ENCODE results near the gene KCNJ2.

DNA sequence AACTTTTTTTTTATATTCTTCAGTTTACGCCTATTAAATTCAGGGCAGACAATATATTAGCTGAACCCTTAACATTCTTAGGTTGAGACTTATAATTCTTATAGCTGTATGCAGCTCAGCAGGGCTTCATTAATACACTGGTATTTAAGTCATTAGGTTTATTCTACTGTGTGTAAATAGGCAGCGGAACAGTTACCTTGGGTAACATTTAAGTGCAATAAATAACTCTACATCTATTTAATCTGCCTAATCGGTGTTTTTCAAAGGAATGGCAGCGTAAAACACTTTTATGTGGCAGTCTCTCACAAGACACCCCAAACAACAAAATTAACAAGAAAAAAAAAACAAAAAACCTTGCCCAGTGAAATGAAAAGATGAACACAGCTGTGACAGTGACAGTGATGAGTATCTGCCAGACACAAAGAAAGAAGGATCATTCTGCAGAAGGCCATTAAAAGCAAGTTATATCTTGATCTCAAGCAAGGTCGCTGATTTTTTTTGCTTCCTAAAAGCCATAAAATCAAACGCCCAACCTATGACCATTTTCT lies 32.6 kb downstream of the KCNJ2 start:
- TF ChIP-seq, protein P1, sequence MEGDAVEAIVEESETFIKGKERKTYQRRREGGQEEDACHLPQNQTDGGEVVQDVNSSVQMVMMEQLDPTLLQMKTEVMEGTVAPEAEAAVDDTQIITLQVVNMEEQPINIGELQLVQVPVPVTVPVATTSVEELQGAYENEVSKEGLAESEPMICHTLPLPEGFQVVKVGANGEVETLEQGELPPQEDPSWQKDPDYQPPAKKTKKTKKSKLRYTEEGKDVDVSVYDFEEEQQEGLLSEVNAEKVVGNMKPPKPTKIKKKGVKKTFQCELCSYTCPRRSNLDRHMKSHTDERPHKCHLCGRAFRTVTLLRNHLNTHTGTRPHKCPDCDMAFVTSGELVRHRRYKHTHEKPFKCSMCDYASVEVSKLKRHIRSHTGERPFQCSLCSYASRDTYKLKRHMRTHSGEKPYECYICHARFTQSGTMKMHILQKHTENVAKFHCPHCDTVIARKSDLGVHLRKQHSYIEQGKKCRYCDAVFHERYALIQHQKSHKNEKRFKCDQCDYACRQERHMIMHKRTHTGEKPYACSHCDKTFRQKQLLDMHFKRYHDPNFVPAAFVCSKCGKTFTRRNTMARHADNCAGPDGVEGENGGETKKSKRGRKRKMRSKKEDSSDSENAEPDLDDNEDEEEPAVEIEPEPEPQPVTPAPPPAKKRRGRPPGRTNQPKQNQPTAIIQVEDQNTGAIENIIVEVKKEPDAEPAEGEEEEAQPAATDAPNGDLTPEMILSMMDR (IDR thresholded peaks at IDR 0.05): no peak
- no peak for TF ChIP-seq POLR2A (IDR thresholded peaks at IDR 0.05)
